VCaP (cell line): ENCODE data around the gene NCK2.

Experiments
- H3K27ac ChIP-seq: fragments of 450-650 bp; 2 replicates; pipeline ENCODE4 v1.5.1; 2017
- TF ChIP-seq, protein P1 (sequence below): fragments of 450-650 bp; conservative IDR thresholded peaks from 2 replicates; pipeline ENCODE4 v1.5.1; 2017; ENCODE audit warnings: mild to moderate bottlenecking, moderate library complexity

Gene NCK2

DNA sequence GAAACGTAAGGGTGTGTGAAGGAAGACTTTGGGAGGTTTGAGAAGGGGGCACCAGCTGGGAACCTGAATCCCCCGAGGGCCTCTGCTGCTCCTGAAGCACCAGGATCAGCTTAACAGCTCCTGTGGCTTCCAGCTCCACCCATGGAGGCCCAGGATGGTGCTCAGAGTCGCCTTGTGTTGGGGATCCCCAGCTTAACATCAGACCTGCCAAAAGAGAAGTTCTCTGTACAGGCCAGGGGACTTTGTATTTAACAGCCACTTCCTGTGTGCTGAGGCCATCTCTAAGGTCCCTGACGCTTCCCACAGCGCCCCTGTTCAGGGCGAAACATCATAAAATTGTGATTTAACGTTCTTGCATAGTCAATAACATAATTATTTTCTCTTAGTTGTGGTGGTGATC, 77.5 kb downstream of the NCK2 start:
- TF ChIP-seq, protein P1, sequence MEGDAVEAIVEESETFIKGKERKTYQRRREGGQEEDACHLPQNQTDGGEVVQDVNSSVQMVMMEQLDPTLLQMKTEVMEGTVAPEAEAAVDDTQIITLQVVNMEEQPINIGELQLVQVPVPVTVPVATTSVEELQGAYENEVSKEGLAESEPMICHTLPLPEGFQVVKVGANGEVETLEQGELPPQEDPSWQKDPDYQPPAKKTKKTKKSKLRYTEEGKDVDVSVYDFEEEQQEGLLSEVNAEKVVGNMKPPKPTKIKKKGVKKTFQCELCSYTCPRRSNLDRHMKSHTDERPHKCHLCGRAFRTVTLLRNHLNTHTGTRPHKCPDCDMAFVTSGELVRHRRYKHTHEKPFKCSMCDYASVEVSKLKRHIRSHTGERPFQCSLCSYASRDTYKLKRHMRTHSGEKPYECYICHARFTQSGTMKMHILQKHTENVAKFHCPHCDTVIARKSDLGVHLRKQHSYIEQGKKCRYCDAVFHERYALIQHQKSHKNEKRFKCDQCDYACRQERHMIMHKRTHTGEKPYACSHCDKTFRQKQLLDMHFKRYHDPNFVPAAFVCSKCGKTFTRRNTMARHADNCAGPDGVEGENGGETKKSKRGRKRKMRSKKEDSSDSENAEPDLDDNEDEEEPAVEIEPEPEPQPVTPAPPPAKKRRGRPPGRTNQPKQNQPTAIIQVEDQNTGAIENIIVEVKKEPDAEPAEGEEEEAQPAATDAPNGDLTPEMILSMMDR, result no peak
- no peak overlapping the region for H3K27ac ChIP-seq

DNA sequence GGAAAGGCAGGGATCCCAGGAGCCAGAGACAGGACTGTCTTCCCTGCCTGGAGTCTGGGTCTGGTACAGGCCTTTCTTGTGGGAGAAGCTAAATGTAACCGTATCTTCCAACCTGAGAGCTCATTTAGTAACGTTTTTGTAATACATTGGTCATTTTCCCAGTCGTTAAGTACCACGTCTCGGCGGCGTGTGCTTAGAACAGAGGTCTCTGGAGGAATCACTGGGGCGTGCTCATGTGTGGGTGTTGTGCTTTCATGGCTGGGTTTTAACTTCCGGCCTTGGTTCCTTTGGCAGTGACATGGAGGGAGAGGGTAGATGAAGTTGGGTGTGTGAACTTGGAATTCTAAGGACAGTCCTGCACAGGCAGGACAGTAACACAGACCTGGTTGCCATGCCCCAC, 79.7 kb downstream of the NCK2 start:
- TF ChIP-seq, protein P1, result no peak
- no peak overlapping the region for H3K27ac ChIP-seq

DNA sequence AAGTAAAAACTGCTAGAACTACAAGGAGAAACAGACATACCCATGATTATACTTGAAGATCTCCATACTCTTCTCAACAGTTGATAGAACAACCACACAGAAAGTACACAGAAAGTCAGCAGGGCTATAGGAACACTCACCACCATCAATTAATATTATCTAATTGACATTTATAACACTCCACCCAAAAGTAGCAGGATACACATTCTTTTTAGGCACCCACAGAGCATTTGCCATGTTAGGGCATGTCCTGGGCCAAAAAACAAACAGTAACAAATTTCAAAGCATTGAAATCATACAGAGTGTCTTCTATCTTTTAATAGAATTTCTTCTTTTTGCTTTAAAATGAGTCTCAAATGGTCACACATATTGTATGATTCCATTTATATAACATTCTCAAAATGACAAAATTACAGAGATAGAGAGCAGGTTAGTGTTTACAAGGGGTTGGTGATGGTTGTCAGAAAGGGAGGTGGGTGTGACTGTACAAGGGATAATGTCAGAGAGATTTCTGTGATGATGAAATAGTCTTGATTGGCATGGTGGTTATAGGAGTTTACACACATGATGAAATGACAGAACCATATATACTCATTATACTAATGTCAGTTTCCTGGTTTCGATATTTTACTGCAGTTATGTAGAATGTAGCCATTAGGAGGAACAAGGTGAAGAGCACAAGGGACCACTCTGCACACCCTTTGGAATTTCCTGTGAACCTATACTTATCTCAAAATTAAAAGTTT, 82.8 kb downstream of the NCK2 start:
- TF ChIP-seq, protein P1, result no peak
- H3K27ac ChIP-seq, result no peak overlapping the region

DNA sequence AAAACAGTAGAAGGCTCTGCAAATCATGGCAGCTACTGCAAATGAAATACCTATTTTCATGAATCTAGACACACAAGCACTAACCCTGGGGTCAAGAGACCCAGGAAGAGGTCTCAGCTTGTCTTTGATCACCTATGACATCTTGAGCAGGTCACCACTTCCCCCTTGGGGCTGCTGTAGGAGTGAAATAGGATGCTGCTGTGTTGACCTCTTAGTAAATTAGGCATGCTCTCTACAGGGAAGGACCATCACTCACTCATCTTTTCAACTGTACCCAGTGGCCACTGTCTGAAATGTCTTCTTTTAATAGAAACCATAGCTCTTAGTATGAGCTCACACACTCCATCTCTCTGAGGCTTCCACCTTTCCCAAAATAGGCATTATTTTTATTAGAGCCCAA, 83.8 kb downstream of the NCK2 start:
- TF ChIP-seq, protein P1, result no peak
- H3K27ac ChIP-seq, result no peak overlapping the region

DNA sequence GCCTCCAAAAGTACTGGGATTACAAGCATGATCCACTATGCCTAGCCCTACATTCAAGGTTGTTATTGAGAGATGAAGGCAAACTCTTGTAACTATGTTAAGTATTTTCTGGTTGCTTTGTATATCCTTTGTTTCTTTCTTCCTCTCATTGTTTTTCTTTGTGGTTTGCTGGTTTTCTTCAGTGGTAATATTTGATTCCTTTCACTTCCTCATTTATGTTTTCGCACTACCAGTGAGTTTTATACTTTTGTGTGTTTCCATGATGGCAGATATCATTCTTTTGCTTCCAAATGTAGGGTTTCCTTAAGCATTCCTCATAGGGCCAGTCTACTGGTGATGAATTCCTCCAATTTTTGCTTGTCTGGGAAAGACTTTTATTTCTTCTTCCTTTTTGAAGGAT, 90.2 kb downstream of the NCK2 start:
- TF ChIP-seq, protein P1, result no peak
- no peak overlapping the region for H3K27ac ChIP-seq

DNA sequence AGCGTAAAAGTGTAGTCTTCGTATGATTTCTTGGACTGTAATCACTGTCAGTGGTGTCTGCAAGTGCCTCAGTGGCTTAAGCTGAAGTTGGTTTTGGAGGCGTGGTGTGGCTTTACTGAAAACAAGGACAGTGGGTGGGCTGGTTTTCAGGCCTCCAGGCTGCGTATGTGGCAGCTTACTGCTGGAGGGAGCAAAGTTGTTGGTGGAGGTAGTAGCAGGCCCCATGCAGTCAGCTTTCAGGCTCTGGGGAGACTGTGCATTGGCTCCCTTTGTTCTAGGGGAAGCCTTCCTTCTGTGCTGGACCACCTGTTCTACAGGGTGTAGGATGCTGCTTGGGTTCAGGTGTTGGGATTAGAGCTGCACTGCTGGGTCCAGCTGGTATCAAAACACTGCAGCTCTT, 91.6 kb downstream of the NCK2 start:
- no peak overlapping the region for H3K27ac ChIP-seq
- TF ChIP-seq, protein P1, result no peak

DNA sequence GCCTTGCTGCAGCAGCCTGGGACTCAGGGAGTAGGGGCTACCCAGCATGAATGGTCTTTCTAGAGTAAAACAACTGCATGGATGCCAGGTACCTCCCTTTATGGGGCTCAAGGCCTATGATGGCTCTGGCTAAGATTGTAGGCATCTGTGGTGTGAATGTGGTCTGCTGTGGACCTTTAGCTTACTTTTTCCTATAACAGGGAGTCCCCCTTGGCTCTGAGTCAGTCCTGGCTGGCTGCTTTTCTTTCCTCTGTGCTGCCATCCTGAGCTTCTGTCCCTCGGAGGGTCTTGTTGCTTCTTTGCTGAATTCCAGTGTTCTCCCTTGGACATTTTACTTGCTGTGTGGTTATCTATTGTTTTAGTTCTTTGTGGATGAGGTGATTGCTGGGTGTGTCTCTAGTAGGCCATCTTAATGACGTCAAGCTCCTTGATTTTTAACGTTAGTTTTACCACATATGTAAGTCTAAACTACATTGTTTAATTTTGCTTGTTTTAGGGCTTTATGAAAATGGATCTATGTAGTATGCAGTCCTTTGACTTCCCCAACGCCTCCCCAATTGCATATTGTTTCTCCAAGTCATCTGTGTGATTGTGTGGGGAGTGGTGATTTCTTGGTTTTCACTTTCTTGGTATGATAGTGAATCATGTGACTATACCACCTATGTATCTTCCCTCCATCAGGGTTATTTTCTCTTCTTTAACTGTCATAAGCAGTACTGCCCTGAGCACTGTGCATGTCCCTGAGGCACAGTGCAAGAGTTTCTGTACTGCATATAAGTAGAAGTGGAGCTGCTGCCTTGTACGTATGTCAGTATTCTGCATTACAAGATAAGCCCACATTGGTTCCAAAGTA, 92.4 kb downstream of the NCK2 start:
- no peak overlapping the region for H3K27ac ChIP-seq
- TF ChIP-seq, protein P1, result no peak
